Activated CD8-positive, alpha-beta memory T cell treated with anti-CD3 and anti-CD28 coated beads, Interleukin-2, amount 50 U/mL, for 1 hour (primary cell): ENCODE measurements around the gene OTOA.
"Not testable (repeated sequence)": the region's sequence is repeated elsewhere in the genome, so short reads cannot be mapped to it uniquely, and the experiment has no call there.

Source experiments
- DNase-seq: peaks from one replicate; pipeline ENCODE4 v3.0.0-alpha.2; 2020; ENCODE audit errors: extremely low read depth

The OTOA gene

GRCh38 chr16:21663889-21664647 is at the start of gene OTOA:
Gene OTOA (plus strand): TSS chr16:21663968. CDS start chr16:21678515, 14,547 bp downstream.
- no peak for DNase-seq

DNA sequence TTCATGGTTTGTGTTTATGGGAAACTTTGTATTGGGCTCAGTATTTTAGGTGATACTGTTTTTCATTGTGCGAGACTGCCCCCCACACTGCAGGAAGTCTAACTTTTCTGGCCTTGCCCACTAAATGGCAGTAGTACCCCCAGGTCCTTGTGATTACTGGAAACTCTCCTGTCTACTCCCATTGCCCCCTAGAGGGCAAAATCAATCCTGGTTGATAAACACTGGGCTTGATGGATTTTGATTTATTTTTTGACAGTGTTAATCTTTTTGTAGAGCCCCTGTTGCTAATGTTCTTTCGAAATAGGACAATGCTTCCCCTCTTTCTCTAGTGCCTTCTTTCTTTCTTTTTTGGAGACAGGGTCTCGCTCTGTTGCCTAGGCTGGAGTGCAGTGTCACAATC is 48.9 kb upstream of the OTOA start:
- DNase-seq, result no peak

DNA sequence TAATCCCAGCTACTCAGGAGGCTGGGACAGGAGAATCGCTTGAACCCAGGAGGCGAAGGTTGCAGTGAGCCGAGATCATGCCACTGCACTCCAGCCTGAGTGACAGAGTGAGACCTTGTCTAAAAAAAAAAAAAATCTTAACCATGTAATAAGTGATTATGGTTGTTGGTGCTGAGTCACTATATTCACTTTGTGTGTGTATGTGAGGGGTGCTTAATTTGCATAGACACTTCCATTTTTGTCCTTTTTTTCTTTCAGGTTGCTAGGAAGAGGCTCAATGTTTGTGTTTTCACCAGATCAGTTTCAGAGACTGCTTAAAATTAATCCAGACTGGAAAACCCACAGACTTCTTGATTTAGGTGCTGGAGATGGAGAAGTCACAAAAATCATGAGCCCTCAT is 46.2 kb upstream of the OTOA start:
- no peak for DNase-seq

DNA sequence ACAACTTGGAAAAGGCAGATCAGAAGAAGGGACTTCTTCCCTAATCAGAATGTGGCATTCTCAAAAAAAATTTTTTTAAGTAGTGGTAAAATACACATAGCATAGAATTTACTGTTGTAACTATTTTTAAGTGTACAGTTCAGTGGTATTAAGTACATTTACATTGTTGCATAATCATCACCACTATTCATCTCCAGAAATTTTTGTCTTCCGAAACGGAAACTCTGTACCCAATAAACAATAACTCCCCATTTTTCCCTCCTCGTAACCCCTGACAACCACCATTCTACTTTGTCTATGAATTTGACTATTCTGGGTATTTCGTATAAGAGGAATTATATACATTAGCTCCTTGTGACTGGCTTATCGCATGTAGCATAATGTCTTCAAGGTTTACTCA is 45.5 kb upstream of the OTOA start:
- no peak for DNase-seq

- DNase-seq, result no peak
These were observed 43.9 kb upstream of the OTOA start for GRCh38 chr16:21619765-21620425.

GRCh38 chr16:21620592-21620991 is 43.2 kb upstream of the OTOA start:
- no peak for DNase-seq

DNA sequence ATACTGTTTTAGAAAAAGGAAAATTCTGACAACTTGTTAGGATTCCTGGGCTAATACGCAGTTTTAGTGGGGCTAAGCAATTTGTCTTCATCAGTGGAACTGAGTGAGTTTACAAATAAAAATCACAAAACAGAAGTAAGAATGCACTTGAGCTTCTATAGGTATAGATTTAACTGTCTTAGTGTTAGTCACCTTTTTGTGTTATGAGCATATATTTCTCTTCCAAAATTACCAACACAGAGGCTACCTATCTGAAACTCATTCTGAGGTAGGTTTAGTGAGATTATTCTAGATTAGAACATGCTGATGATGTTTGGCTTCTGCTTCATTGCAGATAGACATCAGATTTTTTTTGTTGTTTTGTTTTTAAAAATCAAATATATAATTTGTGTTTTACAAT is 41.2 kb upstream of the OTOA start:
- no peak for DNase-seq

GRCh38 chr16:21625026-21625425 is 38.7 kb upstream of the OTOA start:
- DNase-seq, result no peak

DNA sequence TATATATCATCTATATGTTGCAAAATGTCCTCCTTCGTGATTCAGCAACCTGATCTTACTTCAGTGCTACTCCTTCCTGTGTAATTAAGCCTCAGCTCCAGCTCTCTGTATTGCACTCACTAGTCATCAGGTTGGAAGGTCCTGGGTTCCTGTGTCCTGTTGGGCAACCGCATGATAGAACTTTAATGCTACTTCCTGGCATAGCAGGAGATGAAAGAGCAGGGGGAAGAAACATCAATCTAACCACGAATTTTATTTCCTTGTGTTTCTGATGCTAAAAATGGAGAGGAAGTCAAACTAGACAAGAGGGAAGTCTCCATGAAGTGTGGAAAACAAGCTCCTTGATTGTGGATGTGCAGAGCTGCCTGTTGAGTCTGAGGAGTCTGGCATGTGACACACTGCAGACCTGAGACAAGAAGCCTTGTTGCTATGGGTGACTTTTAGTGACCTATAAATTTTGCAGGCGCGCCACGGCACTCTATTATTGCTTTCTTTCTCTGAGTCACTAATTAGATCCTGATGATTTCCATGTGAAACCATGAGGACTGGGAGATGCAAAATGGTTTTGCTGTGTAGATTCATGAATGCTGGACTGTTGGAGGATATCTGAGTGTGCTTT is 37.0 kb upstream of the OTOA start:
- no peak for DNase-seq

- no peak for DNase-seq
These were observed 35.5 kb upstream of the OTOA start for GRCh38 chr16:21628121-21628726.

DNA sequence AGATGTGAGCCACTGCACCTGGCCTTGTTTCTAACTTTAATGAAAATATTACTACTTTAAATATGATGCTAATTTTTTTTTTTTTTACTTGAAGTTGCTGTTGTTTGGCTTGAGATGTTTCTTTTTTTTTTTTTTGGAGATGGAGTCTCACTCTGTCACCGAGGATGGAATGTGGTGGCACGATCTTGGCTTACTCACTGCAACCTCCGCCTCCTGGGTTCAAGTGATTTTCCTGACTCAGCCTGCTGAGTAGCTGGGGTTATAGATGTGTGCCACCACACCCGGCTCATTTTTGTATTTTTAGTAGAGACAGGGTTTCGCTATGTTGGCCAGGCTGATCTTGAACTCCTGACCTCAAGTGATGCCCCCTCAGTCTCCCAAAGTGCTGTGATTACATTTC is 35.0 kb upstream of the OTOA start:
- DNase-seq, result no peak

- DNase-seq, result not testable (repeated sequence)
These were observed 33.9 kb upstream of the OTOA start for GRCh38 chr16:21629616-21630539.

DNA sequence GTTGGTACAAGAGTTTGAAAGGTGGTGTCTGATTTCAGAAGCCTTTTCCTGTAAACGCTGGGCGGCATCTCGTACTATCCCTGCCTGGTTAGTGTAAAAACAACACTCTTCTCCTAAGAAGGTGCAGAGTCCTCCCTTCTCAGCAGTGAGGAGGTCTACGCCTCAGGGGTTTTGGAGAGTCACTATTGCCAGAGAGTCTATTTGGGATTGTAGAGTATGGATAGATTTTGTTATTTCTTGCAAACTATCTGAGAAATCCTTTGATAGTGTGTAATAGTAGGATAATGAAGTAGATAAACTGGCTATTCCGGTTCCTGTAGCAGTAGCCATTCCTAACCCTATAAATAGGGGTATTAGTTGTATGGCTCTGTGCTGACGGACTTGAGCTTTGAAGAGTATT is 32.9 kb upstream of the OTOA start:
- DNase-seq, result not testable (repeated sequence)

DNA sequence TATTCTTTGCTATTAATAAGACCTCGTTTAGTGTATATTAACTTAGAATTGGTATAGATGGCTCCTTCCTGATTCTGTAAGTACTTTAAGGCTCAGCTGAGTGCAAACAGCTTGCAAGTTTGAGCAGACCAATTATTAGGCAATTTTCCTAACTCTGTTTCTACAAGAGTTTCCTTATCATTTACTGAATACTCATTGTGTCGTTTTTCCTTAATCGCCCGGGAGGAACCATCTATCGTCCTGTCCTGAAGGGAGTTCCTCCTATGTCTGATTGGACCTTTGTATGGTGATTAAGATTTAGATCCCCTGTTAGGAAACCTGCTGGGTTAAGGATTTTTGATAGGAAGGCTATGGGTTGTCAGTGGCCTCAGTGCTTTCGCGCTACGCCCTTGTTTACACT is 32.4 kb upstream of the OTOA start:
- not testable (repeated sequence) for DNase-seq

DNA sequence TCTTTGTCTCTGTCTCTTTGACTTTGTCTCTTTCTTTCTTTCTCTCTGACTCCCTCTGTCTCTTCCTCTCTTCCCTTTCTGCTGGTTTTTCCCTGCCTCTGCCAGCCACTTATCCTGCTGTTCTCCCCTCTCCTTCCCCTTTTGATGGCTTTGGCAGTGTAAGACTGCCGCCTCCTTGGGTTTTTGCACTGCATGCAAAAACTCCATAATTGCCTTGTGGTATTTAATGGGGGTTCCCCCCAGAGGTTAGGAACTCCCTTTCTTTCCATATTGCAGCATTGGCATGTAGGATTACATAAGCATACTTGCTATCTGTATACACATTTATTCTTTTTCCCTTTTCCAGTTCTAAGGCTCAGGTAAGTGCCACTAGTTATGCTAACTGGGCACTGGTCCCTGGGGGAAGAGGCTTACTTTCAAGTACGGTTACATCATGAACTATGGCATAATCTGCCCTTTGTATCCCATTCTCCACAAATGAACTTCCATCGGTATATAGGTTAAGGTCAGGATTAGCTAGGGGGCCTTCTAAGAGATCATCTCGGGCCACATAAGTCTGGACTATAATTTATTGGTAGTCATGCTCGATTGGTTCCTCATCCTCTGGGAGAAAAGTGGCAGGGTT is 31.7 kb upstream of the OTOA start:
- DNase-seq, result not testable (repeated sequence)

DNA sequence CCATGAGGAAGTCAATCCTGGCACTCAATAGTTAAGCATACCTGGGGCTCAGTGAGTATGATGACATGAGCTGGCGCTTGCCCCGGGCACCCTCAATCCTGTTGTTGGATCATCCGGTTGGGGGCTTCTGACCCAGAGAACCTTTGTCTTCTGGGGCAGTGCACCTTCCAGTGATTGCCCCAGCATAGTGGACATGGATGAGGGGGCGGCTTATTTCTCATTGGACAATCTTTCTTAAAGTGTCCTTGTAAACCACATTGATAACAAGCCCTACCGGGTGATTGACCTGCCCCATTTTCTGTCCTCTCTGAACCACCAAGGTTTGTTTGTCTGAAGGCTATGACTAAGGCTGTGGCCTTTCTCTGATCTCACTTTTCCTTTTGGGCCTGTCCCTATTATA is 29.6 kb upstream of the OTOA start:
- no peak for DNase-seq

DNA sequence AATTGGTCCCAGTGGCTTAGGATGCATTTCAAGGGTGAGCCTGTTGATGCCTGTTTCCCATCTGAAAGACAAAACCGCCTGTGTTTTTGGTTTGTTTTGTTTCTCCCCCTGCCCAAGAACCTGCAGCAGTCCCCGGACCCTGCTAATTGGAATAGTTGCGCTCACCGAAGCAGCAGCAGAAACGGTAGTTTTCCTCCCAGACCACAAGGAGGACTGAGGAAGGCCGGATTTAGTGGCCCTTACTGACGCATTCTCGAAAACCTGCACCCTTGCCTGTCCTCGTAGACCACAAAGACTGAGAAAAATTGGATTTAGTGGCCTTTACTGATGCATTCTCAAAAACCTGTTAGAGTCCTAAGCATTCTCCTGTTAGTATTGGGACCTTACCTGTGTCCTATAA is 28.1 kb upstream of the OTOA start:
- DNase-seq, result not testable (repeated sequence)

GRCh38 chr16:21637032-21637968 is 26.5 kb upstream of the OTOA start:
- DNase-seq, result no peak

DNA sequence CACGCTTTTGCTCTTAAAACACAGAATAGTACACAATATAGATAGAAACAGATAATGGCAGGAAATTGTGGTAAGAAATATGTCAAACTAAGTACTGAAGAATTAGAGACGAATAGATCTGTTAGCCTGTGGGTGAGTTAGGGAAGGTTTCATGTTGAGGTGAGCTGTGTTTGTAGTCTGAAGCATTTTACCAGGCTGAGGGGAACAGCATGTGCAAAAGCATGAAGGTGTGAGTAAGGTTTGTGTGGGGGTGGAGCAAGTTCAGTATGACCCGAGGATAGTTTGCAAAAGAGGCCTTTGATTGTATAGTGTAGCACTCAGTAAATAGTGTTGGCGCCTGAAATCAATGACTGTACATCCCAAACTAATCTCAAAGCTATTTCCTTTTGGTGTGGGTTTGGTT is 25.2 kb upstream of the OTOA start:
- no peak for DNase-seq

DNA sequence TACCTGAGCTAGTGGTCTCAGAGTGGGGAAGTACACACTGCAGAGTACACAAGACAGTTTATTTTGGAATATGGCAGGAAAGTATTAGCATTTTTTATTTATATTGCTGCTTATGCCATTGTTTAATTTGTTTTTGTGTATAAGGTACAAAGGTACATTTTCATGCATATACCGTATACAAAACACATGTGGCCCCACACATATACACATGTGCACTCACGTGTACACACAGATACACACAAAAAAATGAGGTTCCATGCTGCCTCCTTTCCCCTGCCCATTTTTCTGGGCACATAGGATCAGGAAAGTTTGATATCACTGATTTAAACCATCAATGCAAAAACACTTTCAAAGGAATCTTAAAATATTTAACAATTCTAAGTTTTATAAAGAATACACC is 24.3 kb upstream of the OTOA start:
- no peak for DNase-seq
